Hepatocyte (in vitro differentiated cells): Measurements from ENCODE around the gene CD226.

ENCODE experiments used
- CTCF ChIP-seq: fragments of 200-600 bp; sonication (generic); IDR thresholded peaks from 2 replicates; pipeline ENCODE4 v1.5.1; 2016; ENCODE audit warnings: antibody characterized with exemption, mild to moderate bottlenecking; ENCODE audit not compliant: poor library complexity
- EZH2 ChIP-seq: fragments of 200-600 bp; sonication (generic); IDR thresholded peaks from 2 replicates; pipeline ENCODE4 v1.6.1; 2016; ENCODE audit warnings: antibody characterized with exemption, mild to moderate bottlenecking, borderline replicate concordance

DNA sequence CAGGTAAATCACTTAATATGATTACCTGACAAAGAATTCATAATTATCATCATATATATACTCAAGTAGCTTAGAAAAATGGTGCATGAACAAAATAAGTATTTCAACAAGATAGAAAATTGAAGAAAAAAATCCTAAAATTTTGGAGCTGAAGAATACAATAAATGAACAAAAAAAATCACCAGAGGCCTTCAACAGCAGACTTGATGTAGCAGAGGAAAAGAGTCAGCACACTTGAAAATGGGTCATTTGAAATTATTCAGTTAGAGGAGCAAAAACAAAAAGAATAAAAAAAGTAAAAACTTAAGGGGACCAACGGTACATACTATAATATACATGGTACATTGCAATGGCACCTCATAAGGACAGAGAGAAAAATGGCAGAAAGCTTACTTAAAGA is 40.2 kb upstream of the CD226 start:
- TF ChIP-seq EZH2, result no peak
- TF ChIP-seq CTCF, result no peak
